Psoas muscle (tissue), 8 donors: ENCODE results near the gene DIPK1B. TPM values are rescaled to one million over a fixed set of nuclear protein-coding genes. Genes with fewer than 3 reads are reported as not detected.

ENCODE experiments used
- ATAC-seq, 4 donors: fragments of 200-7000 bp; cut with Tn5 transposase; one replicate each; pipeline ENCODE4 v1.9.1; 2020; ENCODE audit warnings: moderate library complexity in 3 of 4, mild to moderate bottlenecking in 2 of 4
- DNase-seq, 2 donors: peaks; one replicate each; pipeline ENCODE4 v3.0.0-alpha.2; 2020
- H3K27ac ChIP-seq: fragments of 200-600 bp; one replicate; pipeline ENCODE4 v1.8.0; 2022
- H3K27me3 ChIP-seq, 3 donors: fragments of 200-600 bp in 1 of 3; one replicate each; pipeline versions ENCODE4 v1.6.1 to v1.8.0; 2013 to 2022; ENCODE audit warnings: low read length in 2 of 3, mild to moderate bottlenecking in 2 of 3, moderate library complexity in 1 of 3; ENCODE audit not compliant: insufficient read depth in 3 of 3
- H3K36me3 ChIP-seq, 2 donors: fragments of 200-600 bp in 1 of 2; one replicate each; pipeline versions ENCODE4 v1.6.1 to v1.8.0; 2013 to 2022; ENCODE audit warnings: low read depth in 1 of 2, mild to moderate bottlenecking in 1 of 2, moderate library complexity in 1 of 2; ENCODE audit not compliant: insufficient read depth in 1 of 2
- H3K4me1 ChIP-seq: fragments of 200-600 bp; one replicate; pipeline ENCODE4 v1.8.0; 2022
- H3K4me3 ChIP-seq: fragments of 200-600 bp; one replicate; pipeline ENCODE4 v1.8.0; 2022; ENCODE audit warnings: mild to moderate bottlenecking
- H3K9me3 ChIP-seq: fragments of 200-600 bp; one replicate; pipeline ENCODE4 v1.8.0; 2022
- CTCF ChIP-seq: fragments of 200-600 bp; IDR thresholded peaks from one replicate; pipeline ENCODE4 v1.8.0; 2022; ENCODE audit warnings: antibody characterized with exemption
- WGBS, 3 donors: extraction: QIAGEN DNeasy Blood & Tissue Kit; methylation state at CpG; one replicate each; pipeline versions ENCODE4 v1.1.6 to v1.1.7; 2013; 5-methylcytosine and 5-hydroxymethylcytosine counted together
- intact Hi-C, 2 donors: fragments of 100-400 bp; cut with DNase I; formaldehyde crosslinking; loops; one replicate each; pipeline versions ENCODE4 v1.11.0 to v1.14.2; 2022
- polyA plus RNA-seq, 3 donors: library from polyadenylated mRNA; stranded (reverse); fragments of 200-250 nt; gene quantifications; one replicate each; pipeline ENCODE4 v1.2.3, GENCODE V29; 2013
- total RNA-seq, 4 donors: library from RNA; stranded (reverse); fragmentation: NEBNext Ultra II Directional in 2 of 4; extraction: Animal tissue kit (Norgen Biotek cat#: 25700) in 2 of 4; gene quantifications; one replicate each; pipeline versions ENCODE4 v1.2.1 to v1.2.4, GENCODE V29; 2021 to 2023
- donor health status: healthy with polysubstance abuse.
- donor health status: DM: no; HTN: no; CAD: no; lungs with moderate emphysema.
- donor health status: Bipolar disorder and iron deficiency.
- donor health status: healthy.
- donor health status: DM: yes; HTN: yes; CAD: no.
- donor health status: DM: no; HTN: no; CAD: no.
- donor health status: DM: no; HTN: no; CAD: no.
- donor health status: DM: yes; HTN: yes; CAD: no.

The DIPK1B gene
- total and polyA plus RNA-seq, 7 donors = 1.4 to 5.3 (median 2.4) TPM

- H3K27ac ChIP-seq = no peak overlapping the region
- no peaks in the 10 kb centered on the region for H3K4me1 ChIP-seq
- WGBS, 3 donors = 79 to 88% (median 82%) methylated on average over 1 of the region's 1 CpG
- H3K27me3 ChIP-seq = no peaks in the 10 kb centered on the region
- no peak for ATAC-seq
- no peaks in the 10 kb centered on the region for H3K9me3 ChIP-seq
- H3K36me3 ChIP-seq = no peaks in the 10 kb centered on the region
- intact Hi-C loops = no loop called here
- DNase-seq = no peak
- no peak overlapping the region for H3K4me3 ChIP-seq
- no peak for TF ChIP-seq CTCF
Measured at GRCh38 chr9:136751244-136751643, 38.9 kb downstream of the DIPK1B start.

DNA sequence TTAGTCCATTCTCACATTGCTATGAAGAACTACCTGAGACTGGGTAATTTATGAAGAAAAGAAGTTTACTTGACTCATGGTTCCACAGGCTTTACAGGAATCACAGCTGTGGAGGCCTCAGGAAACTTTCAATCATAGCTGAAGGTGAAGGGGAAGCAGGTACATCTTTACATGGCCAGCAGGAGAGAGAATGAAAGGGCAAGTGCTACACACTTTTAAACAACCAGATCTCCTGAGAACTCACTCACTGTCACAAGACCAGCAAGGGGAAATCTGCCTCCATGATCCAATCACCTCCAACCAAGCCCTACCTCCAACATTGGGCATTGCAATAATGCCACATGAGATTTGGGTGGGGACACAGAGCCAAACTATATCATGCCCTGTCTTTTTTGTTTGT, 39.4 kb downstream of the DIPK1B start:
- no peak overlapping the region for H3K27ac ChIP-seq
- H3K27me3 ChIP-seq = no peaks in the 10 kb centered on the region
- H3K36me3 ChIP-seq = no peaks in the 10 kb centered on the region
- H3K4me3 ChIP-seq = no peak overlapping the region
- no peaks in the 10 kb centered on the region for H3K9me3 ChIP-seq
- H3K4me1 ChIP-seq = no peaks in the 10 kb centered on the region
- DNase-seq (no peak), ATAC-seq (no peak)
- intact Hi-C loops = no loop called here
- no peak for TF ChIP-seq CTCF

GRCh38 chr9:136753371-136754058, 41.1 kb downstream of the DIPK1B start:
- 82 to 83% (median 82%) methylated on average over 31 of the region's 31 CpGs for WGBS, 3 donors
- intact Hi-C loops = no loop called here

GRCh38 chr9:136754059-136754572, 41.7 kb downstream of the DIPK1B start:
- TF ChIP-seq CTCF = no peak
- Histone ChIP-seq H3K36me3 (no peaks in the 10 kb centered on the region), H3K27me3 (no peaks in the 10 kb centered on the region), H3K4me3 (no peak overlapping the region), H3K27ac (no peak overlapping the region), H3K9me3 (no peaks in the 10 kb centered on the region), H3K4me1 (peaks cover 11% of the 10 kb centered on the region)
- intact Hi-C loops = no loop called here
- 72 to 82% (median 78%) methylated on average over 17 of the region's 17 CpGs for WGBS, 3 donors
- ATAC-seq (no peak), DNase-seq (no peak)

More at GRCh38 chr9:136753371-136754058, 41.1 kb downstream of the DIPK1B start:
- Histone ChIP-seq H3K36me3 (no peaks in the 10 kb centered on the region), H3K9me3 (no peaks in the 10 kb centered on the region), H3K27me3 (no peaks in the 10 kb centered on the region), H3K27ac (no peak overlapping the region), H3K4me3 (no peak overlapping the region), H3K4me1 (peaks cover 11% of the 10 kb centered on the region)
- DNase-seq (no peak), ATAC-seq (no peak)
- no peak for TF ChIP-seq CTCF
